HG02642 (cell line): Measurements from ENCODE around the gene SEL1L.
A peak's percentile ranks its signal among the peaks of the same experiment; 100 is the strongest.
"Not testable (repeated sequence)": the region's sequence is repeated elsewhere in the genome, so short reads cannot be mapped to it uniquely, and the experiment has no call there.

ENCODE experiments used
- ATAC-seq: cut with Tn5 transposase; IDR thresholded peaks from one replicate; pipeline ENCODE4 v1.9.1; 2021; ENCODE audit warnings: mild to moderate bottlenecking; ENCODE audit not compliant: unreplicated experiment, poor library complexity

SEL1L gene

DNA sequence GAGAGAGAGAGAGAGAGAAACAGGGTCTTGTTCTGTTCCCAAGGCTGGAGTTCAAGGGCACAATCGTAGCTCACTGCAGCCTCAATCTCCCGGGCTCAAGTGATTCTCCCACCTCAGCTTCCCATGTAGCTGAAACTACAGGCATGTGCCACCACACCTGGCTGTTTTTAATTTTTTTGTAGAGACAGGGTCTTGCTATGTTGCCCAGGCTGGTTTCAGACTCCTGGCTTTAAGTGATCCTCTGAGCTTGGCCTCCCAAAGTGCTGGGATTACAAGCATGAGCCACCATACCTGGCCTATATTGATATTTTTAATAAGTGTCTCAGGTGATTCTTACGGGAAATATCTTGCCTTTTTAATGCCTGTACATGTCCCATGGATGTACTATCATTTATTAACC lies 82.7 kb downstream of the SEL1L start:
- ATAC-seq = no peak

DNA sequence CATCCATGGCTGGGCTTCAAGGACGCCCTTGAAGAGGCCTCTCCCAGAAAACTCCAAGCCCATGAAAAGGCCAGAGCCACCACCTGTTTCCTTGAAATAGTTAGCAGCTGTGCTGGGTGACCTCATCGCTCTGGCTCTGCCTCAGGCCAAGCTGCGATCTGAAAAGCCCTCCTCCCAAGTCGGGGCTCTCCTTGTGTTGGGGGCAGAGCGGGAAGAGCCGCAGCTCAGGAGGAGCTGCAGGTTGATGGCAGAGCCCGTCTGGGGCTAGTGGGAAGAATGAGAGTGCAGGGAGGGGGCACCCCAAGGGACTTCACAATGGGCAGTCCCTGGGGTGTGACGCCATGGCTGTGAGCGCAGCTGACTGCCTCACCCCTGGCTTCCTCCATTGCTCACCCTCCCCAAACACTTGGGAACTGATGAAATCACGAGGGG lies 83.5 kb downstream of the SEL1L start:
- ATAC-seq = no peak

DNA sequence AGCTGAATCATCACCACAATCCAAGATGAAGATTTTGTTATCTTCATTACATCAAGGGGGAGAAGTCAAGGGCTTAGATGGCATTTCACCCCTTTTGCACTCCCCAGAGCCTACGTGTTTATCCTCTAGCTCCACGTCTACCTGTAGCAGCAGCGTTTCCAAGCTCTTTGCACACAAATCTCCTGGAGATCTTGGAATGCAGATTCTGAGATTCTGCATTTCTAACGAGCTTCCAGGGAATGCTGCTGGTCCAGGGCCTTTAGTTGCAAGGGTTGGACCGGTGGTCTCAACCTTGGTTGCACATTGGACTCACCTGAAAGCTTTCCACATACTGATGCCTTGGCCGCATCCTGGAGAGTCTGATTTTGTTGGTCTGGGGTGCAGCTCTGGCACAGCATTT lies 84.1 kb downstream of the SEL1L start:
- ATAC-seq = no peak

DNA sequence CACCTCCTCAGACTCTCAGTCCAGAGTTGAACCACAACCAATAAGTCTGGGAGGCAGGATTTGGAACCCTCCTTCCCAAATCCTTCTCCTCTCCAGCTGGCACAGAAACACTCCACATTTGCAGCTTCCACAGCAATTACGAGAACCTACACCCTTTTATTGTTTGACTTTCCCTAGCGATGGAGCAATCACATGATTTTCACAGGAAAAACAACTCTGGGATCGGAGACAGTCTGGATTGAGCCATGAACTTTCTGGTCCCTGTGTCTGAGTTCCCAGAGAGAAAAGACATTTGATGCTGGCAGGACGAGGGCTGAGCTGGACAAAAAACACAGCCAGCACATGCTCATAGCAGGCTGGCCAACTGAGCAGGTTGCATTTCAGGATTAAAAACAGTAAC lies 84.5 kb downstream of the SEL1L start:
- ATAC-seq = no peak

DNA sequence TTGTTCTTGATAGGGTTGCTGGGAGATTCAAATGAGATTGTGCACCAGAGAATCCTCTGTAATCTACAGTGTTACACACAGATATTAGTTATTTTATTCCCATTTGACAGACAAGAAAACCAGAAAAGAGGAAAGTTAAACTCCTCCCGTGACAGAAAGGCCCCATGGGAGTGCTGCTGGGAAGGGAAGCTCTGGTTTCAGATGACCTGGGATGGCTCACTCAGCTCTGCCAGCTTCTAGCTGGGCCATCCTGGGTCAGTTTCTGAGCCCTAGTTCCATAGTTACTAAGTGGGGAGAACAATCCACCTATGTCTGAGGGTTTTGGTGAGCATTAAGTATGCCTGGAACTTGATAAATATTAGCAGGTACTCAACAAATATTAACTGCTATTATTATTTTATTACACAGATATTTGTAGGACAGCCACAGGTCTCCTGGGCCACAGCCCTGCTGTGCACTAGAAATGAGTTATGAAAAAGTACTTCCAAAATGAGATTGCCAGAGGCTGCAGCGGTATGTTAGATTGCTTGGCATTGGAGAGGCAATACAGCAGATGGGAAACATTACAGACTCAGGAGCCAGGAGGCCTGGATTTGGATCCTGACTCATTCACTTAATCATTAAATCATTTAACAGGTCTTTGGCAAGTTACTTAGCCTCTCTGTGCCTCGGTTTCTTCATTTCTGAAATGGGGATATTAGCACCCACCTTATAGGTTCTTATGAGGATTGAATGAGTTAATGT lies 86.5 kb downstream of the SEL1L start:
- no peak for ATAC-seq

DNA sequence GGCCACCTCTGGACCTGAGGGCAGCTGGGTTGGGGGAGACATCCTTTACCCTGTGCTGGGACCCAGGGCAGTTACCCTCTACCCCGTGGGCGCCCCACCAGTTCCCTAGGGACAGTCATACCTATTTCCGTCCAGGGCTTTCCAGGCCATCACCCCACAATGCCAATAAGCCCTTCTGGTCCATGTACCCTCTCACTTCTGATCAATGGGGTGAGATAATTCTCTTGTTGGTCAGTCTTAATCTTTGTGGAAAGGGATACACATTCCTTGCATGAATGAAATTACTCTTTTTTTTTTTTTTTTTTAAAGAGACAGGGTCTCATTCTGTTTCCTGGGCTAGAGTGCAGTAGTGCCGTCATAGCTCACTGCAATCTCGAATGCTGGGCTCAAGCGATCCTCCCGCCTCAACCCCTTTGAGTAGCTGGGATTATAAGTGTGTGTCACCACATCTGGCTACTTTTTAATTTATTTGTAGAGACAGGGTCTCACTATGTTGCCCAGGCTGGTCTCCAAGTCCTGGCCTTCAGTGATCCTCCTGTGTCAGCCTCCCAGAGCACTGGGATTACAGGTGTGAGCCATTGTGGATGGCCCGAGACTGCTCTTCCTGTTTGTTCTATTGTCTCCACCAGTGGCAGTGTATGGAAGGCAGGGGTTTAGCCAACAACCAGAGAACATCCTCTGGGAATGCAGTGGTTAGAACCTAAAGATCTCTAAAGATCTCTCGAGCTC lies 87.2 kb downstream of the SEL1L start:
- no peak for ATAC-seq

DNA sequence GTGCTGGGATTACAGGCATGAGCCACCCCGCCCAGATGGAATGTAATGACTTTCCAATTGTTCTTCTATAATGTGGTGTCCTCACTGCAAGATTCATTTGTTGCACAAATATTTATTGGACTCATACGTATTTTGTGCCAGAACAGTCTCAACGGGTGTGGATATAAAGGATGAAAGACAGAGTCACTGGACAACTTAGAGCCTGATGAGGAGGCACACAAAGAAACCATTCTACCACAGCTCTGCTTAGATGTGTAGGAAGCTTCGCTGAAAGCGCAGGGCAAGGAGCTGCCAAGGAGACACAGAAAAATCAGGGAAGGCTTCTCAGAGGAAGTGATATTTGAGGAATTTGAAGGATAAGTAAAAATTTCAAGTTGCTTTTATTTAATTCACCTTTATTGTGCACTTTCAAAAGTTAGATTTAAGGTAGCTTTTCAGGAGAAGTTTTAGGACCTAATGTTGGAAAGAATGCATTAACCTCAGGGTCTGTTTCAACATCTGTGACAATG lies 92.0 kb downstream of the SEL1L start:
- ATAC-seq = no peak

DNA sequence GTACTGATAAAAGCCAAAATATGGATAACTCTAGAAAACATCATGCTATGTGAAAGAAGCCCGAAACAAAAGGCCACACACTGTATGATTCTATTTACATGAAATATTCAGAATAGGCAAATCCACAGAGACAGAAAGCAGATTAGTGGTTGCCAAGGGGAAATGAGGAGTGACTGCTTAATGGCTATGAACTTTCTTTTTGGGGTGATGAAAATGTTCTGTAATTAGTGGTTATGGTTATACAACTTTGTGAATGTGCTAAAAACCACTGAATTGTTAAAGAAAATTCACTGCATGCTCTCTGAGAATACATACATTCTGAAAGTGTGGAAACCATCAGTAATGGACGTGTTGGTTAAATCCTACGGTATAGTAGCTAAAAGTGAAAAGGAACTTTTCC lies 93.6 kb downstream of the SEL1L start:
- ATAC-seq = no peak

DNA sequence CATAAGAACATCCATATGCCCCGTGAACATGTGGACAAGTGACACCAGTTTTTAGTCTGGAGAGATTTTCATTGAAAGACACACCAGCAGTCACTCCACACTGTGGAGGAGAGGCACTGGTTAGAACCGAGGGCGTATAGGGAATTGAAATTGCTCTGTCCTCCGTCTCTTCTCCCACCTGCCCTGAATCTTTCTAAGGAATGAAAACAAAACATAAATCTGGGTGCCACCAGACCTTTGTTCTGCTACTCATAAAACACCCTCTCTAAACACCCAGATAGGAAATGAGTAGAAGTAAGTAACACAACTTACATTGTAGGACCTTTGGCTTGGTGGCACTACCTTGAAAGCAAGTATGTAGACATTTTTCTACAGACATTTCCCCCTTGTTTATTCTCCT lies 96.4 kb downstream of the SEL1L start:
- ATAC-seq = no peak

DNA sequence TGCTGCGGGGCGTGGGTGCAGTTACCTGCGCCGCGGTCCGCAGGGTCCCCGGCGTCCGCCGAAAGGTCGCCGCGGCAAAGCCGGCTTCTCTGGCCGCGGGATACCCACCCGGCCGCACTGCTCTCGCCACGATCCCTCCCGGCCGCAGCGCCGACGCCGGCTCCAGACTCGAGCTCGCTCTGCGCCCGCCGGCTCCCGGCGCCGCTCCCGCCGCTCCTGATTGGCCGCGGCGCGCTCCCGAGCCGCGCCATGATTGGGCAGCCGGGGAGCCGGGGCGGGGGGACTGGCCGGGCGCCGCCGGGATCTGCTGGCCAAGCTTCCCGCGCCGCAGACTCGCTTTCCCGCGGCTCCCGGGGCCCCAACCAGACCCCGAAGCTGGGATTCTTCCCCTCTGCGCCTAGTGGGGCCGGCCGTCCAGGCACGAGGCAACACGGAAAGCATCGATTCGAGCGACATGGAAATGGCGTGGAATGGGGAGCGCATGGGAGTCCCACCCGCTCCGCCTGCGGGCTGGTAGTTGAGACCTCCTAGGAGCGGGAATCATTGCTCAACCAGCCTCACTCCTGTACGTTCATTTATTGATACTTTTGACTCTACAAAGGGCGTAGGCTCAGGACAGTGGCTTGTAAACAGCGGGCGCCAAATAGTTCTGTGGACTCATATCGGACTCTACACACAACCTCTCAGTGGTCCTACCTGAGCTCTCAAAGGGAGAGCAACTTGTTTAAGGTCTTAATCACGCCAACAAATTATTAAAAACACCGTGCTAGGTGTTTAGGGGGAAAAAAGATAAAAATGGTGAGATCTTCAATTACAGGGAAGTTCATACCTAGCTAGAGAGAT lies 97.1 kb downstream of the SEL1L start:
- ATAC-seq = peak; percentile 91

DNA sequence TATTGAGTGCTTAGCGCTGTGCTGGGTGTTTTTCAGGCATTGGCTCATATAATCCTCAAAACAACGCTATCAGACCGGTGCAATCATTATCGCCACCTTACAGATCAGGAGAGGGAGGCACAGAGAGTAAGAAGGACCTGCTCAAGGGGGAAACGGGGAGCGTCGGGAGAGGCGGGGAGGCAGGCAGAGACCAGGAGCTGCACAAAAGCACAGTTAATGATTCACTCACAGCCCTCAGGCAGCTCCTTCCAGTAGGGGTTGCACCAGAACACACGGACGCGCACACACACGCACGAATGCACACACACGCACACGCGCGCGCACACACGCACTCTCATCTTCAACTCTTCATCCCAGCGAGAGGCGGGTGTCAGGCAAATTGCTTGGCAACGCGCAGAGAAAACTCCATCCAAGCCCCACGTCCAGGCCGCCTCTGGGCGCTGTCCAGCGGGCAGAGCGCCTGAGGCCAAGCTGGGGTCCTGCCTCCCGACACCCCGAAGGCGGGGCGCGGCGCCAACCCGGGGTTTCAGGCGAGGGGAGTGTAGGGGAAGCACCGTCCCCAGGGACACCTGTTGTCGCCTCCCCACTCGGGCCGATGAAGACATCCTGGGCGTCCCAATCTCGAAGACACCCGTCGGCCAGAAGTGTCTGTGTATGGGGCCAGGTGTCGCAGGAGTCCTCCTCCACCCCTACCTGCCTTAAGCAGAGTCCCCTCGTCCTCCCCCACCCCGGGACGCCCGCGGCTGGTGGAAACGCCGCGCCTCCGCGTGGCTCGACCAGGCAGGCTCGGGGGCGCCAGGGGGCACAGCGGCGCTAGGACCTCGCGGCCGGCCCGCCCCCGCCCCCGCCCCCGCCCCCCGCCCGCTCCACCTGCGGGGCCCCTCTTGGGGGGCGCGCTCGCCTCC lies 98.0 kb downstream of the SEL1L start:
- peak; percentile 44 for ATAC-seq

DNA sequence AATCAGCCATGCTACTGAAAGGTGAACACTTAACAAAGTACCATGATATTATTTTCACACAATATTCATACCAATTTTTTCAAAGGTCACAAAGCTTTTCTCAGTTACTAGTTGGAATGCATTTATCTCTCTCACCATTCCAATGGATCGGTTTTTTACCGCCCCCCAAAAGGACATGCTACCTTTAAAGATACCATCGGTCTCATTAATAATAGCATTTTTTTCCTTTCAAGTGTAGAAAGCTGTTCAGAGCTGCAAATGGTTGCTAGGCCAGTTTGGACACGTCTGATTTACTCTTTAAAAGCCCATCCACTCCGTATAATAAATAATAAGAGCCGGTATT lies 98.6 kb downstream of the SEL1L start:
- ATAC-seq = no peak

DNA sequence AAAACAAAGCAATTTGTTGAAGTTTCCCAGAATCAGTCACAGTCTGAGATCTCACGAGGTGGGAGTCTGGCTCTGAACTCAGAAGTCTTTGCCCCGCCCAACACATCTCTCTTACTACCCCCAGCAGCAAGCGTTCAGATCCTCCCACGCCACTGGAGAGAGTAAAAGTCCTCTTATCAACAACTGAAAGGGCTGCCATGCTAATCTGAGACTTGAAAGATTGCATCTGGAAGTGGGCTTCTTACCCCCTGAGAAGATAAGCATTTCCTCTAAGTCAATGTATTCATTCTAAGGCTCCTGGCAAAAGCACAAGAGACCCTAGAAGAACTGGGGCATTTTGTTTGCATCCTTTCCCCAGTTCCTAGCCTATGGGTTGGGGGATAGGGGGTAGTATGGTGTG lies 99.4 kb downstream of the SEL1L start:
- no peak for ATAC-seq

DNA sequence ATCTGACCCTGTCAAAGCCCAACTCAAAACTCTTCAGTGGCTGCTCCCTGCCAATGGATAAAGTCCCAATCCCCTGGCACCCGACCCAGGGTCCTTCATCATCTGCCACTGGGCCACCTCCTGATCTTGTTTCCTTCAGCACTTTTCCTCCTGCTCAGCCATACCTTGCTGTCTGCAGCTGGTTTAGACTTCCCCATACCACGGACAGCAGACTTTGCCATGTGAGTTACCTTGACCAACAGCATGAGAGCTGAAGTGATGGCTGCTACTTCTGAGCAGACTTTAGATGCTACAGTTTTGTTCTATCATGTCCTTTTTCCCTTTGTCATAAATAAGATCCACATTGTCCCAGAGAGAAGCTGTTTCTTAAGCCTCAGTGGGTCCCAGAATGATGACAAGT lies 100.3 kb downstream of the SEL1L start:
- ATAC-seq = no peak

DNA sequence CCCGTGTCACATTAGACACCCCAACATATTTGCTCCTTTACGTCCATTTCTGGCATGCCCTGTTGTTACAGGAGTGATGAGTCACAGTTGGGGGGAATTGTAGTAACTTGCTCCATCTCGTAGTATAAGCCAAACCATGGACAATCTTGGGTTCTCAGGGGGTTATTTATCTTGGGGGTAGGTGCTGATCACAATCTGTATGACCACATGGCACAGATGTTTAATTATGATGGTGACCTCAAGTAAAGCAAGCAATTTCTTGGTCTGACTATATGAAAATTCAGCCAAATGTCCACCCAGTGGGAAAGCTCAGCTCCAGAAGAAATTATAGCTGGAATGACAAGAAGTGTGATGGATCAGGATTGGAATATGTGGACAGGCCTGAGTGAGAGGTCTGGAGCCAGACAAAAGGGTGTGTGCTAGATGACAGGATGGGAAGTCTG lies 101.4 kb downstream of the SEL1L start:
- no peak for ATAC-seq

DNA sequence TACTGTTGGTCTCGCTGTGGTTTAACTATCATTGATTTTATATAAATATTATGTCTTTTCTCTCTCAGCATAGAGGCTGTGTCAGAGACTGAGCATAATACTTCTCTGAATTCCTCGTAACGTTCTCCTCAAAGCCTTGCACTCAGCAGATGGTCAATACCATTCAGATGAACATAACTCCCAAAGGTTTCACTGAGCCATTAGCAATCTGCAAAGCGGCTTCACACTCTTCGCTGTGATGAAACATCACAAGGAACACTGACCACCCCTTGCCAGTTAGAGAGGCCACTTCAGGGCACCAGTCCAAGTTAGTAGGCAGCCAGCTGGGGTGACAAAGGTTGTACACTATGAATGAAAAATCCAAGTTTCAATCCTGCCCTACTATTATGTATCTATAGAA lies 103.4 kb downstream of the SEL1L start:
- ATAC-seq = no peak

DNA sequence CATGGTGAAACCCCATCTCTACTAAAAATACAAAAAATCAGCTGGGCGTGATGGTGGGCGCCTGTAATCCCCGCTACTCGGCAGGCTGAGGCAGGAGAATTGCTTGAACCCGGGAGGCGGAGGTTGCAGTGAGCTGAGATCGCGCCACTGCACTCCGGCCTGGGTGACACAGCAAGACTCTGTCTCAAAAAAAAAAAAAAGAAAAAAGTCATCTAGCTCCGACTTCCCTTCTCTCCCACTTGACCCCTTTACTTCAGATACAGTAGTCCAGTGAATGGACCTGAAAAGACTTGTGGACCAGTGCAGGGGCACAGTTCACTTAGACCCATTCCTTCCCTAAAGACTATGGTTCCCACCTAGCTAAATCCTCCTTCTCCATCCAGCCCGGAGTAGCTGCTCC lies 103.9 kb downstream of the SEL1L start:
- not testable (repeated sequence) for ATAC-seq

DNA sequence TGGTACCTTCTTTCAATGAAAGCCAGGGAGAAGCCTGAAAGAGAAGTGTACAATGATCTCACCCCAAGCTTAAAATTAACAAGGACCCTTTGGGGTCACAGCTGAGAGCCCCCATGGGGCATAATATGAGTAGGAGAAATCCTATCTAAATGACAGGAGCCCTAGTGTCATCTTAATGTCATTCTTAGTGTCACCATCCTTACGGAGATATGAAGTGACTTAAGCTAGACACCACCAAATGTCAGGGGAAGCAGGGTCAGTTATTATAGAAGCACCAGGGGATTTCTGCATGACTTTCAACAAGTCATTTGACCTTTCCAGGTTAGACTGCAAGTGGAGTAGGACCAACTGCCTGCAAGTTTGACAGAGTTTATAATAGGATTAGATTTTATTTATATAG lies 104.6 kb downstream of the SEL1L start:
- ATAC-seq = no peak

DNA sequence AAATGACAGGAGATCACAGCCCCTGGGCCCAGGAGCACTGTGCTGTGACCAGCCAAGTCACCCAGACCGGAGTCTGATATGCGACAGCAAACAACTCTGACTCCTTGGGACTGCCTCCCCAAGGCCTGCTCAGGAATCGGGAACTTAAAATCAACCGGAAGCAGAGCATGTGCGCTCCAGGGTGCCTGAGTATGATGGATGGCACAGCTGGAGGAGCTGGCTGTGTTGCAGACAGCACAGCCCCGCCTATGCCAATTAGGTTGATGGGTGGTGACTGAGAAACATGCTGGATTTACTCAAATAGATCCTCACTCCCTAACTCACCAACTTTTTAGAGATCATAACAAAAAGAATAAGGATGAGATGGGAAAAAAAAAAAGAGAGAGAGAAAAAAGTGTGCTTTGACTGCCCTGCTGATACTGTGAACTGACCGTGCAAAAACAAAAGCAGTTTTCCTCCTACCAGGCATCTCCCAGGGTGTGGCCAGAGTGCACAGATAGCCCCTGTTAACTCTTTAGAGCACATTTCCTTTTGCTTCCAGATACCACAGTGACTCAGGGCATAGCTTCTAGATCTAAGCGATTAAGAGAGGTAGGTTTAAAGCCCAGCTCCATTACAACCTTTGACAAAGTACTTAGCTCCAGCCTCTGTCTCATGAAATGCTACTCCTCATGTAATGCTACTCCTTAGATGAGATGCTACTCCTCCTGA lies 106.2 kb downstream of the SEL1L start:
- no peak for ATAC-seq
